ENCODE data around the gene BMP10. TPM values are rescaled to one million over a fixed set of nuclear protein-coding genes. Genes with fewer than 3 reads are reported as not detected.

Gene BMP10
- polyA plus RNA-seq, 3 donors = not detected

GRCh38 chr2:68834737-68835376 is 36.3 kb downstream of the BMP10 start:
- H3K27me3 ChIP-seq (ENCODE audit: control insufficient read depth in 2 of 2, insufficient read depth in 2 of 2, low read length in 2 of 2) = no peaks in the 10 kb centered on the region
- peaks cover 76% of the 10 kb centered on the region for H3K4me1 Mint-ChIP-seq
- peaks cover 0 to 3% of the 10 kb centered on the region in 2 donors for H3K9me3 ChIP-seq (replicated peaks in 1 of 2; ENCODE audit: control insufficient read depth in 1 of 2, insufficient read depth in 1 of 2, low read length in 2 of 2)
- peak overlapping the region; percentile 55 for H3K4me2 ChIP-seq (replicated peaks; ENCODE audit: extremely low read depth, low read length, poor library complexity, severe bottlenecking)
- H3K4me1 ChIP-seq (ENCODE audit: control insufficient read depth in 1 of 2, insufficient read depth in 2 of 2, low read length in 2 of 2) = peaks cover 75 to 81% of the 10 kb centered on the region in 2 donors
- 0% methylated on average over 2 of the region's 6 CpGs for WGBS (ENCODE audit: insufficient coverage)
- intact Hi-C loops (cut with micrococcal nuclease) = loop anchor here (5.0 kb wide), 7 partner anchors 38 to 368 kb away; partner anchors contain the start of genes APLF (in 1 of the 2) and FBXO48 (in 1 of the 2)
- H4K20me1 ChIP-seq (ENCODE audit: insufficient read depth, low read length) = no peaks in the 10 kb centered on the region
- H3K27me3 Mint-ChIP-seq (ENCODE audit: low read depth in 3 of 3) = no peaks in the 10 kb centered on the region
- H2AFZ ChIP-seq (ENCODE audit: insufficient read depth, low read depth, low read length, poor library complexity, severe bottlenecking) = no peak overlapping the region
- H3K4me3 ChIP-seq (replicated peaks in 1 of 3; ENCODE audit: low read depth in 2 of 3, low read length in 3 of 3) = peak overlapping the region in 1 of 3 experiments; percentile 60
- peaks cover 0 to 6% (median 0%) of the 10 kb centered on the region in 7 donors for H3K9me3 Mint-ChIP-seq
- peak overlapping the region; percentile 62 to 83 for H3K4me3 Mint-ChIP-seq
- H3K27ac Mint-ChIP-seq = peak overlapping the region; percentile 99 to 100 (median 99)
- peak overlapping the region; percentile 57 for H3K9ac ChIP-seq (ENCODE audit: insufficient read depth, low read length, poor library complexity, severe bottlenecking)
- H3K79me2 ChIP-seq (ENCODE audit: insufficient read depth, low read length) = no peaks in the 10 kb centered on the region
- H3K36me3 Mint-ChIP-seq = peaks cover 0 to 6% of the 10 kb centered on the region in 2 donors
- DNase-seq = peak; percentile 66 to 84 (median 84)
- TF ChIP-seq, protein P1, sequence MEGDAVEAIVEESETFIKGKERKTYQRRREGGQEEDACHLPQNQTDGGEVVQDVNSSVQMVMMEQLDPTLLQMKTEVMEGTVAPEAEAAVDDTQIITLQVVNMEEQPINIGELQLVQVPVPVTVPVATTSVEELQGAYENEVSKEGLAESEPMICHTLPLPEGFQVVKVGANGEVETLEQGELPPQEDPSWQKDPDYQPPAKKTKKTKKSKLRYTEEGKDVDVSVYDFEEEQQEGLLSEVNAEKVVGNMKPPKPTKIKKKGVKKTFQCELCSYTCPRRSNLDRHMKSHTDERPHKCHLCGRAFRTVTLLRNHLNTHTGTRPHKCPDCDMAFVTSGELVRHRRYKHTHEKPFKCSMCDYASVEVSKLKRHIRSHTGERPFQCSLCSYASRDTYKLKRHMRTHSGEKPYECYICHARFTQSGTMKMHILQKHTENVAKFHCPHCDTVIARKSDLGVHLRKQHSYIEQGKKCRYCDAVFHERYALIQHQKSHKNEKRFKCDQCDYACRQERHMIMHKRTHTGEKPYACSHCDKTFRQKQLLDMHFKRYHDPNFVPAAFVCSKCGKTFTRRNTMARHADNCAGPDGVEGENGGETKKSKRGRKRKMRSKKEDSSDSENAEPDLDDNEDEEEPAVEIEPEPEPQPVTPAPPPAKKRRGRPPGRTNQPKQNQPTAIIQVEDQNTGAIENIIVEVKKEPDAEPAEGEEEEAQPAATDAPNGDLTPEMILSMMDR (IDR thresholded peaks at IDR 0.05) = no peak
- H3K36me3 ChIP-seq (replicated peaks in 1 of 2; ENCODE audit: control insufficient read depth in 1 of 2, insufficient read depth in 2 of 2, low read length in 2 of 2) = no peaks in the 10 kb centered on the region
- peak overlapping the region; percentile 98 to 99 for H3K27ac ChIP-seq (ENCODE audit: low read depth in 1 of 2, low read length in 2 of 2)

DNA sequence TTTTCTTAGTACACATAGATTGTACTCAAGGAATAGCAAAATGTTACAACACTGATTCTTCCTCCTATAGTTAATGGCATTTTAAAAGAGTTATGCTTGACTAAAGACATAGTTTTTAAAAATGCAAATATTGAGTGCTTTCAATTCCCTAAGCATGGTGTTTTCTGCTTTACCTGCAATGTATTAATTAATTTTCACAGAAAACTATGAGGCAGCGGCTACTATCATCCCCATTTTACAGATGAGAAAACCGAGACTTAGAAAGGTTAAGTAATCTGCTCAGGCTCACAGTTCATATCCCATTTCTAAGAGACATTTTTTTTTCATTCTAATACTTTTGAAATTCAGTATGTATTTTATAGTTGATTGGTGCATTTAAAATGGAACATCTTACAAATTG is 38.0 kb downstream of the BMP10 start:
- Histone ChIP-seq H3K4me3 (replicated peaks in 1 of 3; ENCODE audit: low read depth in 2 of 3, low read length in 3 of 3) (no peak overlapping the region), H3K4me1 (ENCODE audit: control insufficient read depth in 1 of 2, insufficient read depth in 2 of 2, low read length in 2 of 2) (peaks cover 92 to 98% of the 10 kb centered on the region in 2 donors), H3K79me2 (ENCODE audit: insufficient read depth, low read length) (no peaks in the 10 kb centered on the region), H2AFZ (ENCODE audit: insufficient read depth, low read depth, low read length, poor library complexity, severe bottlenecking) (no peak overlapping the region), H3K27me3 (ENCODE audit: control insufficient read depth in 2 of 2, insufficient read depth in 2 of 2, low read length in 2 of 2) (no peaks in the 10 kb centered on the region), H4K20me1 (ENCODE audit: insufficient read depth, low read length) (no peaks in the 10 kb centered on the region), H3K27ac (ENCODE audit: low read depth in 1 of 2, low read length in 2 of 2) (peak overlapping the region in 1 of 2 donors; percentile 98), H3K36me3 (replicated peaks in 1 of 2; ENCODE audit: control insufficient read depth in 1 of 2, insufficient read depth in 2 of 2, low read length in 2 of 2) (peaks cover 0 to 3% of the 10 kb centered on the region in 2 donors), H3K9ac (ENCODE audit: insufficient read depth, low read length, poor library complexity, severe bottlenecking) (no peak overlapping the region), H3K4me2 (replicated peaks; ENCODE audit: extremely low read depth, low read length, poor library complexity, severe bottlenecking) (peak overlapping the region; percentile 26), H3K9me3 (replicated peaks in 1 of 2; ENCODE audit: control insufficient read depth in 1 of 2, insufficient read depth in 1 of 2, low read length in 2 of 2) (no peaks in the 10 kb centered on the region)
- DNase-seq = no peak
- intact Hi-C loops (cut with micrococcal nuclease) = loop anchor here in 1 of 2 donors (5.0 kb wide), 3 partner anchors 36 to 366 kb away; partner anchors contain the start of genes APLF and FBXO48
- TF ChIP-seq, protein P1 (IDR thresholded peaks at IDR 0.05) = no peak
- H3K4me1 Mint-ChIP-seq = peaks cover 93% of the 10 kb centered on the region
- no CpG with 5 or more reads among the region's 2 CpGs for WGBS (ENCODE audit: insufficient coverage)
- H3K27ac Mint-ChIP-seq = peak overlapping the region; percentile 99 to 100 (median 99)
- H3K9me3 Mint-ChIP-seq = no peaks in the 10 kb centered on the region
- H3K4me3 Mint-ChIP-seq = no peak overlapping the region
- H3K36me3 Mint-ChIP-seq = peaks cover 0 to 13% of the 10 kb centered on the region in 2 donors
- no peaks in the 10 kb centered on the region for H3K27me3 Mint-ChIP-seq (ENCODE audit: low read depth in 3 of 3)

Measured in CD14-positive monocyte (primary cell).